Liver (tissue), 9 donors: Measurements from ENCODE around the gene RILP. TPM values are rescaled to one million over a fixed set of nuclear protein-coding genes. Genes with fewer than 3 reads are reported as not detected.

Experiments used
- DNase-seq: peaks from one replicate; pipeline ENCODE4 v3.0.0-alpha.2; 2017; ENCODE audit warnings: low spot score
- H3K27ac ChIP-seq, 2 donors: one replicate each; pipeline ENCODE4 v1.7.0; 2013; ENCODE audit warnings: inconsistent platforms in 2 of 2, low read length in 2 of 2, control low read depth in 1 of 2, low read depth in 1 of 2, mild to moderate bottlenecking in 1 of 2
- H3K27me3 ChIP-seq, 4 donors: one replicate each; pipeline versions ENCODE4 v1.6.1 to v1.7.0; 2013; ENCODE audit warnings: low read length in 3 of 4, inconsistent platforms in 1 of 4, mild to moderate bottlenecking in 1 of 4, moderate library complexity in 1 of 4; ENCODE audit not compliant: control insufficient read depth in 4 of 4, insufficient read depth in 4 of 4
- H3K36me3 ChIP-seq, 4 donors: one replicate each; pipeline versions ENCODE4 v1.6.1 to v1.7.0; 2013; ENCODE audit warnings: low read length in 3 of 4, mild to moderate bottlenecking in 3 of 4, low read depth in 1 of 4, moderate library complexity in 1 of 4; ENCODE audit not compliant: control insufficient read depth in 4 of 4, insufficient read depth in 3 of 4
- H3K4me1 ChIP-seq, 4 donors: one replicate each; pipeline versions ENCODE4 v1.6.1 to v1.7.0; 2013; ENCODE audit warnings: low read length in 3 of 4, mild to moderate bottlenecking in 3 of 4, moderate library complexity in 1 of 4; ENCODE audit not compliant: control insufficient read depth in 4 of 4, insufficient read depth in 4 of 4
- H3K4me3 ChIP-seq, 3 donors: one replicate each; pipeline versions ENCODE4 v1.6.1 to v1.7.0; 2013; ENCODE audit warnings: low read length in 3 of 3, control low read depth in 1 of 3, low read depth in 1 of 3, mild to moderate bottlenecking in 1 of 3
- H3K9ac ChIP-seq, 2 donors: one replicate each; pipeline ENCODE4 v1.7.0; 2013; ENCODE audit warnings: low read length in 2 of 2, mild to moderate bottlenecking in 2 of 2, moderate library complexity in 2 of 2, control low read depth in 1 of 2, low read depth in 1 of 2
- H3K9me3 ChIP-seq, 4 donors: one replicate each; pipeline versions ENCODE4 v1.6.1 to v1.7.0; 2013; ENCODE audit warnings: low read length in 3 of 4; ENCODE audit not compliant: control insufficient read depth in 4 of 4
- CTCF ChIP-seq: fragments of 150-350 bp; IDR thresholded peaks from 2 replicates; pipeline ENCODE4 v1.5.1; 2017; ENCODE audit warnings: improper control_type of control experiment, low read depth, low read length; ENCODE audit not compliant: missing input control
- EGR1 ChIP-seq, 2 donors: IDR thresholded peaks; 2 replicates each; pipeline ENCODE4 v1.6.1; 2016 to 2018; ENCODE audit warnings: antibody characterized with exemption in 2 of 2, low read depth in 2 of 2
- FOXA1 ChIP-seq: IDR thresholded peaks from 2 replicates; pipeline ENCODE4 v1.6.1; 2016; ENCODE audit warnings: antibody characterized with exemption
- FOXA2 ChIP-seq: IDR thresholded peaks from 2 replicates; pipeline ENCODE4 v1.6.1; 2016; ENCODE audit warnings: antibody characterized with exemption
- GABPA ChIP-seq, 2 donors: IDR thresholded peaks in 1 of 2; conservative IDR thresholded peaks in 1 of 2; 2 replicates each; pipeline ENCODE4 v1.6.1; 2016; ENCODE audit warnings: antibody characterized with exemption in 2 of 2, mild to moderate bottlenecking in 1 of 2, moderate library complexity in 1 of 2
- HNF4A ChIP-seq, 2 donors: conservative IDR thresholded peaks; 2 replicates each; pipeline ENCODE4 v1.6.1; 2016; ENCODE audit warnings: antibody characterized with exemption in 2 of 2, mild to moderate bottlenecking in 2 of 2
- NR2F2 ChIP-seq: IDR thresholded peaks from 2 replicates; pipeline ENCODE4 v1.6.1; 2016; ENCODE audit warnings: antibody characterized with exemption
- RAD21 ChIP-seq, 2 donors: IDR thresholded peaks; 2 replicates each; pipeline ENCODE4 v1.6.1; 2016; ENCODE audit warnings: antibody characterized with exemption in 2 of 2, mild to moderate bottlenecking in 2 of 2
- SP1 ChIP-seq: IDR thresholded peaks from 2 replicates; pipeline ENCODE4 v1.6.1; 2018; ENCODE audit warnings: antibody characterized with exemption, mild to moderate bottlenecking
- YY1 ChIP-seq: IDR thresholded peaks from 2 replicates; pipeline ENCODE4 v1.6.1; 2016; ENCODE audit warnings: antibody characterized with exemption, mild to moderate bottlenecking
- WGBS: extraction: QIAGEN DNeasy Blood & Tissue Kit; methylation state at CpG from one replicate; pipeline ENCODE4 v1.1.7; 2013; 5-methylcytosine and 5-hydroxymethylcytosine counted together
- polyA plus RNA-seq, 2 donors: library from polyadenylated mRNA; stranded (reverse) in 1 of 2; unstranded in 1 of 2; fragments of 200-250 nt in 1 of 2; fragments of >200 nt in 1 of 2; fragmentation: Nextera tagmentation in 1 of 2; extraction: Ambion mirVana in 1 of 2; gene quantifications; one replicate each; pipeline versions ENCODE4 v1.2.1 to v1.2.3, GENCODE V29; 2013 to 2015
- total RNA-seq, 2 donors: library from RNA; depleted of rRNA; stranded (reverse); fragments of >200 nt; gene quantifications; one replicate each; pipeline ENCODE4 v1.2.3, GENCODE V29; 2014
- TF ChIP-seq, protein P1 (sequence below): IDR thresholded peaks from 2 replicates; pipeline ENCODE4 v1.6.1; 2016; ENCODE audit warnings: antibody characterized with exemption
- TF ChIP-seq, protein P2 (sequence below): IDR thresholded peaks from 2 replicates; pipeline ENCODE4 v1.6.1; 2016; ENCODE audit warnings: antibody characterized with exemption, mild to moderate bottlenecking
- donor health status: healthy.
- donor health status: healthy.
- donor health status: healthy.
- donor health status: healthy.
- donor health status: healthy.

The RILP gene
- total and polyA plus RNA-seq, 4 donors, result 7.9 to 47.4 (median 22.5) TPM

- Histone ChIP-seq H3K9me3 (no peaks in the 10 kb centered on the region), H3K4me3 (peak overlapping the region in 2 of 3 donors; percentile 70 to 74), H3K4me1 (peaks cover 9 to 32% (median 20%) of the 10 kb centered on the region in 4 donors), H3K27me3 (no peaks in the 10 kb centered on the region), H3K36me3 (no peaks in the 10 kb centered on the region), H3K9ac (peak overlapping the region in 1 of 2 donors; percentile 28), H3K27ac (peak overlapping the region; percentile 79 to 88)
- DNase-seq, result peak; percentile 82
- WGBS, result 5% methylated on average over 45 of the region's 45 CpGs
- TF ChIP-seq, protein P1, sequence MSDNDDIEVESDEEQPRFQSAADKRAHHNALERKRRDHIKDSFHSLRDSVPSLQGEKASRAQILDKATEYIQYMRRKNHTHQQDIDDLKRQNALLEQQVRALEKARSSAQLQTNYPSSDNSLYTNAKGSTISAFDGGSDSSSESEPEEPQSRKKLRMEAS, result no peak
- peak; percentile 55 for TF ChIP-seq CTCF
- TF ChIP-seq YY1, result no peak
- TF ChIP-seq EGR1 (IDR thresholded peaks at IDR 0.05; ENCODE audit: low read depth in 2 of 2), result no peak
- TF ChIP-seq NR2F2, result no peak
- no peak for TF ChIP-seq FOXA1
- TF ChIP-seq RAD21 (IDR thresholded peaks at IDR 0.05), result peak; percentile 80 to 85
These were observed 20.0 kb downstream of the RILP start for GRCh38 chr17:1629504-1630310.

DNA sequence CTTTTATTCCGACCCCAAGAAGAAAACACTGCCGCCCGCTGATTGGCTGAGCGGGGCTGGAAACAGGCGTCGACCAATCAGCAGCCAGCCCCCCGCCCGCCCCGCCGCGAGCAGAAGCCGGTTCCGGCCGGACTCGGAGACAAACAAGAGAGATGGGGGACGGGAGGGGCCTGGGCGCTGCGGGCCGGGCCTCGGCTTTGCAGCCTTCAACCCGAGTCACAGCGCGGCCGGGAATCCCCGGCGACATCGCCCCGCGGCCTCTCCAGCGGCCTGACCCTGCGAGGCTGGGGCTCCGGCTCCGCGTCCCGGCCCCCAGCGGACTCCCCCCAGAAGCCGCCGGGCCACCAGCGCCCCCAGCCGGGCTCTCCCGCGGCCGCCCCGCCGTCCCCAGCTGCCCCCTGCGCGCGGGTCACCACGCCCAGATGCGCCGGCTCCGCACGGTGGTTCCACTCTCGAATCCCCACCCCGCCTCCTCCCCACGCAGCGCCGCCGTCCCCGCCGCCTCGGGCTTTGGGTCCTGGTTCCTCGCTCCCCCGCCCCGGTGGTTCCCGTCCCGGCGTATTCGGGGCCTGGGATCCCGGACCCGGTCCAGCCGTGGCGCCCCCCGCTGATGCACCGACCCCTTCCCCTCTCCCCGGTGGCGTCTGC is 20.7 kb downstream of the RILP start:
- 1% methylated on average over 77 of the region's 77 CpGs for WGBS
- H3K9me3 ChIP-seq, result no peaks in the 10 kb centered on the region
- peak; percentile 96 for DNase-seq
- no peaks in the 10 kb centered on the region for H3K36me3 ChIP-seq
- peak overlapping the region in 1 of 2 donors; percentile 28 for H3K9ac ChIP-seq
- no peak for TF ChIP-seq GABPA (IDR thresholded peaks at IDR 0.05 in 1 of 2, conservative IDR thresholded peaks at IDR 0.05 in 1 of 2)
- TF ChIP-seq CTCF, result peak; percentile 5
- TF ChIP-seq, protein P1, result no peak
- no peak for TF ChIP-seq FOXA2
- no peak for TF ChIP-seq FOXA1
- TF ChIP-seq, protein P2, sequence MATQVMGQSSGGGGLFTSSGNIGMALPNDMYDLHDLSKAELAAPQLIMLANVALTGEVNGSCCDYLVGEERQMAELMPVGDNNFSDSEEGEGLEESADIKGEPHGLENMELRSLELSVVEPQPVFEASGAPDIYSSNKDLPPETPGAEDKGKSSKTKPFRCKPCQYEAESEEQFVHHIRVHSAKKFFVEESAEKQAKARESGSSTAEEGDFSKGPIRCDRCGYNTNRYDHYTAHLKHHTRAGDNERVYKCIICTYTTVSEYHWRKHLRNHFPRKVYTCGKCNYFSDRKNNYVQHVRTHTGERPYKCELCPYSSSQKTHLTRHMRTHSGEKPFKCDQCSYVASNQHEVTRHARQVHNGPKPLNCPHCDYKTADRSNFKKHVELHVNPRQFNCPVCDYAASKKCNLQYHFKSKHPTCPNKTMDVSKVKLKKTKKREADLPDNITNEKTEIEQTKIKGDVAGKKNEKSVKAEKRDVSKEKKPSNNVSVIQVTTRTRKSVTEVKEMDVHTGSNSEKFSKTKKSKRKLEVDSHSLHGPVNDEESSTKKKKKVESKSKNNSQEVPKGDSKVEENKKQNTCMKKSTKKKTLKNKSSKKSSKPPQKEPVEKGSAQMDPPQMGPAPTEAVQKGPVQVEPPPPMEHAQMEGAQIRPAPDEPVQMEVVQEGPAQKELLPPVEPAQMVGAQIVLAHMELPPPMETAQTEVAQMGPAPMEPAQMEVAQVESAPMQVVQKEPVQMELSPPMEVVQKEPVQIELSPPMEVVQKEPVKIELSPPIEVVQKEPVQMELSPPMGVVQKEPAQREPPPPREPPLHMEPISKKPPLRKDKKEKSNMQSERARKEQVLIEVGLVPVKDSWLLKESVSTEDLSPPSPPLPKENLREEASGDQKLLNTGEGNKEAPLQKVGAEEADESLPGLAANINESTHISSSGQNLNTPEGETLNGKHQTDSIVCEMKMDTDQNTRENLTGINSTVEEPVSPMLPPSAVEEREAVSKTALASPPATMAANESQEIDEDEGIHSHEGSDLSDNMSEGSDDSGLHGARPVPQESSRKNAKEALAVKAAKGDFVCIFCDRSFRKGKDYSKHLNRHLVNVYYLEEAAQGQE, result no peak
- peak; percentile 28 for TF ChIP-seq SP1
- TF ChIP-seq YY1, result no peak
- TF ChIP-seq HNF4A (conservative IDR thresholded peaks at IDR 0.05), result no peak
- no peak for TF ChIP-seq RAD21 (IDR thresholded peaks at IDR 0.05)
- peaks cover 9 to 32% (median 20%) of the 10 kb centered on the region in 4 donors for H3K4me1 ChIP-seq
- no peaks in the 10 kb centered on the region for H3K27me3 ChIP-seq
- H3K27ac ChIP-seq, result peak overlapping the region; percentile 79 to 88
- peak overlapping the region in 2 of 3 donors; percentile 70 to 74 for H3K4me3 ChIP-seq
